SU-DHL-6 (cell line): Measurements from ENCODE around the gene SUPT4H1.

ENCODE experiments used
- H2AFZ ChIP-seq: fragments of 200-600 bp; sonication (generic); 2 replicates; pipeline ENCODE4 v1.6.1; 2014; ENCODE audit warnings: low read depth, mild to moderate bottlenecking, moderate library complexity, mixed read lengths, antibody characterized with exemption, low read length; ENCODE audit not compliant: severe bottlenecking
- H3F3A ChIP-seq: fragments of 200-600 bp; shearing (Covaris generic); 2 replicates; pipeline ENCODE4 v1.6.0; 2016; ENCODE audit warnings: antibody characterized with exemption, mild to moderate bottlenecking; ENCODE audit not compliant: insufficient read depth
- H3K27ac ChIP-seq: fragments of 200-600 bp; sonication (generic); 2 replicates; pipeline ENCODE4 v1.5.1; 2016; ENCODE audit warnings: low read depth, mild to moderate bottlenecking, low read length, moderate library complexity, mixed read lengths
- H3K27me3 ChIP-seq: fragments of 200-600 bp; sonication (generic), shearing (Covaris generic); 2 replicates; pipeline ENCODE4 v1.6.0; 2014; ENCODE audit warnings: mild to moderate bottlenecking, low read length
- H3K36me3 ChIP-seq: fragments of 200-600 bp; sonication (generic); 2 replicates; pipeline ENCODE4 v1.6.1; 2014; ENCODE audit warnings: mild to moderate bottlenecking, low read length, mixed read lengths
- H3K4me2 ChIP-seq: fragments of 300-600, 200-600 bp; shearing (Covaris generic), sonication (generic); 2 replicates; pipeline ENCODE4 v1.6.0; 2014; ENCODE audit warnings: low read length, low read depth, mild to moderate bottlenecking; ENCODE audit not compliant: poor library complexity, severe bottlenecking
- H3K4me3 ChIP-seq: fragments of 200-600 bp; sonication (generic); 2 replicates; pipeline ENCODE4 v1.5.1; 2014; ENCODE audit warnings: antibody characterized with exemption, low read length, mild to moderate bottlenecking, mixed read lengths; ENCODE audit not compliant: insufficient read depth, poor library complexity, severe bottlenecking
- H3K79me2 ChIP-seq: fragments of 200-600 bp; sonication (generic); 2 replicates; pipeline ENCODE4 v1.6.1; 2014; ENCODE audit warnings: mild to moderate bottlenecking, low read length, moderate library complexity; ENCODE audit not compliant: insufficient read depth
- H3K9ac ChIP-seq: fragments of 200-600 bp; sonication (generic); 2 replicates; pipeline ENCODE4 v1.7.0; 2014; ENCODE audit warnings: mild to moderate bottlenecking, low read length
- H3K9me2 ChIP-seq: fragments of 200-600 bp; sonication (generic); replicated peaks from 2 replicates; pipeline ENCODE4 v1.6.1; 2014; ENCODE audit warnings: low read length; ENCODE audit not compliant: insufficient read depth
- H3K9me3 ChIP-seq: fragments of 200-600 bp; sonication (generic); 2 replicates; pipeline ENCODE4 v1.6.1; 2014; ENCODE audit warnings: low read length, mixed read lengths; ENCODE audit not compliant: insufficient read depth
- H4K20me1 ChIP-seq: fragments of 200-600 bp; sonication (generic); 2 replicates; pipeline ENCODE4 v1.6.1; 2014; ENCODE audit warnings: low read depth, mild to moderate bottlenecking, antibody characterized with exemption, low read length, moderate library complexity, mixed read lengths
- CTCF ChIP-seq: fragments of 200-600 bp; sonication (generic); IDR thresholded peaks from one replicate; pipeline ENCODE4 v1.5.1; 2017; ENCODE audit warnings: antibody characterized with exemption, mild to moderate bottlenecking, low read length, moderate library complexity; ENCODE audit not compliant: insufficient read depth, poor library complexity, severe bottlenecking
- EZH2phosphoT487 ChIP-seq: fragments of 200-600 bp; sonication (generic), shearing (Covaris generic); conservative IDR thresholded peaks from 2 replicates; pipeline ENCODE4 v1.6.1; 2018; ENCODE audit warnings: mild to moderate bottlenecking, antibody characterized with exemption, low read length, moderate library complexity, mixed read lengths

Gene SUPT4H1

GRCh38 chr17:58388302-58389190, 36.5 kb upstream of the SUPT4H1 start:
- Histone ChIP-seq H3K4me2 (no peak overlapping the region), H3K4me3 (no peak overlapping the region)

DNA sequence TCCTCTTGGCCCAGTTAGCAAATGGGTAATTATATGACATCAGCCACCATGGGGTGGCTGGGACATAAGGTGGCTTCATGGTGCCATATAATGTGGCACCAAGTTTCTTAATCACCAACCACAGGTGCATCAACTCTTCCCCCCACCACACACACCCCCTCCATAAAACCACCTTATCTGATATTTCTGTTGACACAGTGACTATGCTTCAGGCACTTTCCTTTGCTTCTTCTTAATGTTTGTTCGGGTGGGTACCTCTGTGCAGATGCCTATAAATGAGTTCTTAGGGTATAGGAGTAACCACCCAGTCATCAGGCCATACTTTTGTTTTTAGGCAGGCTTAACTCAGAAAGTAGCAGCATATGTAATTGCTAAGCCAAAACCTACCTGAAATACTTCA, 35.8 kb upstream of the SUPT4H1 start:
- Histone ChIP-seq H3K9ac (no peak overlapping the region), H3K9me2 (no peaks in the 10 kb centered on the region), H4K20me1 (no peaks in the 10 kb centered on the region), H3F3A (no peaks in the 10 kb centered on the region), H3K9me3 (no peaks in the 10 kb centered on the region), H3K36me3 (no peaks in the 10 kb centered on the region), H2AFZ (no peak overlapping the region), H3K27me3 (no peaks in the 10 kb centered on the region), H3K4me3 (no peak overlapping the region), H3K4me2 (no peak overlapping the region), H3K79me2 (no peaks in the 10 kb centered on the region), H3K27ac (no peak overlapping the region)
- TF ChIP-seq CTCF (no peak), EZH2phosphoT487 (no peak)

More at GRCh38 chr17:58388302-58389190, 36.5 kb upstream of the SUPT4H1 start:
- Histone ChIP-seq H3K27ac (no peak overlapping the region), H2AFZ (no peak overlapping the region), H4K20me1 (no peaks in the 10 kb centered on the region), H3K79me2 (no peaks in the 10 kb centered on the region), H3K36me3 (no peaks in the 10 kb centered on the region), H3K9me3 (no peaks in the 10 kb centered on the region), H3K27me3 (no peaks in the 10 kb centered on the region), H3K9me2 (no peaks in the 10 kb centered on the region), H3K9ac (no peak overlapping the region), H3F3A (no peaks in the 10 kb centered on the region)
- TF ChIP-seq EZH2phosphoT487 (no peak), CTCF (no peak)

- Histone ChIP-seq H3K9me2 (no peaks in the 10 kb centered on the region), H3K27me3 (no peaks in the 10 kb centered on the region), H3K9me3 (no peaks in the 10 kb centered on the region), H3K36me3 (no peaks in the 10 kb centered on the region), H3F3A (no peaks in the 10 kb centered on the region), H4K20me1 (no peaks in the 10 kb centered on the region), H3K9ac (no peak overlapping the region), H3K4me3 (no peak overlapping the region), H3K79me2 (no peaks in the 10 kb centered on the region), H2AFZ (no peak overlapping the region), H3K4me2 (no peak overlapping the region), H3K27ac (no peak overlapping the region)
- TF ChIP-seq CTCF (no peak), EZH2phosphoT487 (no peak)
Observed at GRCh38 chr17:58386708-58387107, 34.7 kb upstream of the SUPT4H1 start.
